ENCODE measurements around the gene NCAN. TPM values are rescaled to one million over a fixed set of nuclear protein-coding genes. Genes with fewer than 3 reads are reported as not detected.

Gene NCAN
- total and polyA plus RNA-seq, 9 of the 15 experiments (the other 6 are each of a cell fraction or from before 2014, with no cell fraction given): 0.04 TPM; not detected in 8

DNA sequence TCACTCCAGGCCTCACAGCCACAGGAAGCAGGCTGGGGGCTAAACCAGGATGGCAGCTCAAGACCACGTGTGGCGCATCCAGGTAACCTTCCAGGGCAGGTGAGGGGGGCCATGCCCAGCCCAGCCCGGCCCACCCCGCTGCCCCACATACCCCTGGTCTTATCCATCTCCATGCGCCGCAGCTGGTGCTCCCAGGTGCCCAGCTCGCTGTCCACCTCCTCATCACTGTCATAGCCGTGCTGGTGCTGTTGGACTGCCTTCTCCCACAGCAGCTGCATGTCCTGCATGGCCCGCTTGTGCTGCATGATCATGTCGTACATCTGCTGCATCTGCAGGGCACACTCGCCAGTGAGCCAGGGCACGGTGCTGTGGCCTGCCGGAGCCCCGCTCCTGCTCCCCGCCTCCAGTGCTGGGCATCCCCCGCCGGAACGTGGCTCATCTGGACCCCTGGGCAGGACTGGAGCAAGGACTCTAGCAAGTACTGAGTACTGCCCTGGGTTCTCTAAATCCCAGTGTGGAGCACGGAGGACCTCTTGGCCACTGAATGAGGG is 67.4 kb downstream of the NCAN start:
- ChIA-PET POLR2A (no interaction called here), CTCF (ENCODE audit: low intra/inter-chr PET ratio) (no interaction called here)
- no peak for TF ChIP-seq ZNF3 (CRISPR knock-in tag; IDR thresholded peaks at IDR 0.05)
- TF ChIP-seq DACH1 (IDR thresholded peaks at IDR 0.05; ENCODE audit: partially characterized antibody): no peak
- no peak for TF ChIP-seq ATF1 (CRISPR knock-in tag; IDR thresholded peaks at IDR 0.05)
- no peak for TF ChIP-seq ATF1 (tag; IDR thresholded peaks at IDR 0.05)
- TF ChIP-seq ZNF282 (CRISPR knock-in tag; IDR thresholded peaks at IDR 0.05): no peak
- TF ChIP-seq TFAM (CRISPR knock-in tag; conservative IDR thresholded peaks at IDR 0.05): no peak
- TF ChIP-seq TARDBP (IDR thresholded peaks at IDR 0.05): no peak
- TF ChIP-seq JUN (IDR thresholded peaks at IDR 0.05; ENCODE audit: borderline replicate concordance, low read depth, low read length): no peak
- no peak for TF ChIP-seq JUN (CRISPR knock-in tag; IDR thresholded peaks at IDR 0.05; ENCODE audit: borderline replicate concordance)
- no peak for TF ChIP-seq ETS2 (tag; IDR thresholded peaks at IDR 0.05; ENCODE audit: borderline replicate concordance, poor library complexity, severe bottlenecking)
- TF ChIP-seq DNMT1 (IDR thresholded peaks at IDR 0.05): no peak
- no peak for TF ChIP-seq ZNF253 (CRISPR knock-in tag; conservative IDR thresholded peaks at IDR 0.05)
- peaks cover 0 to 4% of the 10 kb centered on the region in 2 experiments; a peak in 2 of 5 replicates for H3K4me1 ChIP-seq (replicated peaks in 1 of 2; ENCODE audit: control insufficient read depth in 2 of 2, insufficient read depth in 2 of 2, low read length in 2 of 2)
- H3K9me1 ChIP-seq (ENCODE audit: control insufficient read depth, insufficient read depth, low read length): no peaks in the 10 kb centered on the region
- no TSS peak for BruUV-seq (replicated peaks)
- in situ Hi-C loops (cut with MboI) (no loop called here), intact Hi-C loops (cut with micrococcal nuclease) (no loop called here)
- H3K9ac ChIP-seq (ENCODE audit: insufficient read depth in 1 of 2, low read depth in 2 of 2, low read length in 2 of 2): peak overlapping the region in 1 of 2 experiments; percentile 35; a peak in 1 of 4 replicates
- no peak overlapping the region for H3K4me2 ChIP-seq (ENCODE audit: insufficient read depth, low read length)
- no peaks in the 10 kb centered on the region for H3K9me3 ChIP-seq (replicated peaks; ENCODE audit: control insufficient read depth, insufficient read depth, low read depth, low read length)
- ATAC-seq (no peak), FAIRE-seq (no peak), DNase-seq (ENCODE audit: extremely low read depth in 1 of 4, low spot score in 3 of 4) (no peak)
- no peak overlapping the region for H2AFZ ChIP-seq (ENCODE audit: low read depth, low read length)
- H3K27ac ChIP-seq (ENCODE audit: extremely low read depth, low read depth, low read length): no peak overlapping the region
- H3K79me2 ChIP-seq (ENCODE audit: control insufficient read depth, insufficient read depth, low read length): no peaks in the 10 kb centered on the region
- H3K27me3 ChIP-seq (ENCODE audit: control insufficient read depth in 2 of 2, insufficient read depth in 2 of 2, low read length in 2 of 2): no peaks in the 10 kb centered on the region
- no peak overlapping the region for H3K4me3 ChIP-seq
- peaks cover 70% of the 10 kb centered on the region; the same call in 2 of the 3 replicates for H3K36me3 ChIP-seq (ENCODE audit: control insufficient read depth, insufficient read depth, low read length)
- no peaks in the 10 kb centered on the region; the same call in 1 of the 2 replicates for H4K20me1 ChIP-seq (replicated peaks; ENCODE audit: control insufficient read depth, insufficient read depth, low read length)
- 95% methylated on average over 17 of the region's 19 CpGs for WGBS (ENCODE audit: insufficient coverage, low coverage, missing lambda C conversion rate)

Measured in K562 (cell line).